ENCODE measurements around the gene YY1AP1.
"Not testable (repeated sequence)": the region's sequence is repeated elsewhere in the genome, so short reads cannot be mapped to it uniquely, and the experiment has no call there.

- TF ChIP-seq CTCF (IDR thresholded peaks at IDR 0.05; ENCODE audit: low read depth, low read length, poor library complexity, severe bottlenecking); EZH2phosphoT487 (IDR thresholded peaks at IDR 0.05; ENCODE audit: borderline replicate concordance, low read length): not testable (repeated sequence)
Measured at GRCh38 chr1:155697616-155698015, 9.0 kb upstream of the YY1AP1 start.

Data from DOHH2 (cell line).